Jurkat, Clone E6-1 (cell line): ENCODE data around the gene ADAMTS12. TPM values are rescaled to one million over a fixed set of nuclear protein-coding genes. Genes with fewer than 3 reads are reported as not detected.

Experiments used
- DNase-seq: peaks from one replicate; pipeline ENCODE4 v3.0.0-alpha.2; 2011; ENCODE audit warnings: low read depth, low spot score
- H3K4me3 ChIP-seq: 2 replicates; pipeline ENCODE4 v1.5.1; 2011; ENCODE audit warnings: mild to moderate bottlenecking, low read length, control low read depth, moderate library complexity
- polyA plus RNA-seq: library from polyadenylated mRNA; unstranded; fragments of >200 nt; gene quantifications from one replicate; pipeline ENCODE4 v1.2.1, GENCODE V29; 2012; ENCODE audit warnings: missing spikeins; ENCODE audit not compliant: insufficient read length, insufficient read depth

The ADAMTS12 gene, protein sequence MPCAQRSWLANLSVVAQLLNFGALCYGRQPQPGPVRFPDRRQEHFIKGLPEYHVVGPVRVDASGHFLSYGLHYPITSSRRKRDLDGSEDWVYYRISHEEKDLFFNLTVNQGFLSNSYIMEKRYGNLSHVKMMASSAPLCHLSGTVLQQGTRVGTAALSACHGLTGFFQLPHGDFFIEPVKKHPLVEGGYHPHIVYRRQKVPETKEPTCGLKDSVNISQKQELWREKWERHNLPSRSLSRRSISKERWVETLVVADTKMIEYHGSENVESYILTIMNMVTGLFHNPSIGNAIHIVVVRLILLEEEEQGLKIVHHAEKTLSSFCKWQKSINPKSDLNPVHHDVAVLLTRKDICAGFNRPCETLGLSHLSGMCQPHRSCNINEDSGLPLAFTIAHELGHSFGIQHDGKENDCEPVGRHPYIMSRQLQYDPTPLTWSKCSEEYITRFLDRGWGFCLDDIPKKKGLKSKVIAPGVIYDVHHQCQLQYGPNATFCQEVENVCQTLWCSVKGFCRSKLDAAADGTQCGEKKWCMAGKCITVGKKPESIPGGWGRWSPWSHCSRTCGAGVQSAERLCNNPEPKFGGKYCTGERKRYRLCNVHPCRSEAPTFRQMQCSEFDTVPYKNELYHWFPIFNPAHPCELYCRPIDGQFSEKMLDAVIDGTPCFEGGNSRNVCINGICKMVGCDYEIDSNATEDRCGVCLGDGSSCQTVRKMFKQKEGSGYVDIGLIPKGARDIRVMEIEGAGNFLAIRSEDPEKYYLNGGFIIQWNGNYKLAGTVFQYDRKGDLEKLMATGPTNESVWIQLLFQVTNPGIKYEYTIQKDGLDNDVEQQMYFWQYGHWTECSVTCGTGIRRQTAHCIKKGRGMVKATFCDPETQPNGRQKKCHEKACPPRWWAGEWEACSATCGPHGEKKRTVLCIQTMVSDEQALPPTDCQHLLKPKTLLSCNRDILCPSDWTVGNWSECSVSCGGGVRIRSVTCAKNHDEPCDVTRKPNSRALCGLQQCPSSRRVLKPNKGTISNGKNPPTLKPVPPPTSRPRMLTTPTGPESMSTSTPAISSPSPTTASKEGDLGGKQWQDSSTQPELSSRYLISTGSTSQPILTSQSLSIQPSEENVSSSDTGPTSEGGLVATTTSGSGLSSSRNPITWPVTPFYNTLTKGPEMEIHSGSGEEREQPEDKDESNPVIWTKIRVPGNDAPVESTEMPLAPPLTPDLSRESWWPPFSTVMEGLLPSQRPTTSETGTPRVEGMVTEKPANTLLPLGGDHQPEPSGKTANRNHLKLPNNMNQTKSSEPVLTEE (N-terminal part only)
- not detected for polyA plus RNA-seq

DNA sequence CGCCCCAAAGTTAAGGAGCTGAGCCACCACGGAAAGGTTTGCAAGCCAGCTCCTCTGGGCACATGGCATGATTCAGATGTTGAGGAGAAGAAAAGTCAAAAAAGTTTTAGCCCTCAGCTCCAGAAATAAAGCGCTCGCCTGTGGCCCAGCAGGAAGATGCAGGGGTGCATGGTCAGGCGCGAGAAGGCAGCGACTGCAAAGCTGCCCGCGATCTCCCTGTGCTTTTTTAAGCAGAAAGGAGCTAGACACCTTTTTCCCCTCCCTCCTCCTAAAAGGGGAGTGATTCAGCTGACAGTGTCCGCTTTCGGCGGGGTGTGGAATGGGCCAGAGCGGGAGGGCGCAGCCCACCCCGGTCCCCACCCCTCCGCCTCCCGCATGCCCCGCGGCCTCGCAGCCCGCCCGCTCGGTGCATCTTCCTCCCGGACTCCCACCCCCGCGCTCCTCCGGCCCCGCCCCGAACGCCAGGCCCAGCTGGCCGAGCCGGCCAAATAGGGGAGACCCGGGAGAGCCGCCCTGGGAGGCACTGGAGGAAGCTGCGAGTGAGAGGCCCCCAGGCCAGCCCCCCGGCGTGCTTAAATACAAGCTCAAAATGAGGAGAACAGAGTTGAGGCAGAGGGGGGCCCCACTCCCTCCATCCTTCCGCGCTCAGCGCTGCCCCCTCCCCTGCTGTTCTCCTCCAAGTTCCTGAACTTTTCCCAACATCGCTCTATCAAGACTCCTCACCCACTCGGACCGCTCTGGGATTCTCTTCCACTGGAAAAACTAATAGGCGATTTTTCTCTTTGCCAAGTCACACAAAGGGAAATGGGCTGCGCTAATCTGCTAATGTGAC is at the start of gene ADAMTS12:
TSS of gene ADAMTS12 (minus strand) at position 203 of the 832 bp plus-strand sequence. CDS start at position 69, 134 bp downstream.
- DNase-seq = no peak
- H3K4me3 ChIP-seq = no peak within 1 kb of the TSS

DNA sequence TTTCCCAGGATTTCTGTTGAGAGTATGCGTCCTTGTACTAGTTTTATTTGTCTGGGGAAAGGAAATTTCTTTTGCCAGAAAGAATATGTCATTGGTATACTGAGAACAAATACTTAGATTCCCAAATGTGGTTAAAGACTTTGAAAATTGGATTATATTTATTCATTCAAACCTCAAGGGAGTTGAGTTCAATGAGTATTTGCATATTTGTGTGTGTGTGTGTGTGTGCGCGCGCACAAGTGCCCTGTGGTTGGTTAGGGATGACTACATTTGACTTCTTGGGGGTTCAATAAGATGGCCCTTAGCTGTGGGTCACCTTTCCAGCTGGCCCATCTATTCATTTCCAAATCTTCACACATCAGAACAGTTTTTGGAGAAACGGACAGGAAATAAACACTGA is 49.3 kb upstream of the ADAMTS12 start:
- DNase-seq = no peak
- H3K4me3 ChIP-seq = no peak overlapping the region

DNA sequence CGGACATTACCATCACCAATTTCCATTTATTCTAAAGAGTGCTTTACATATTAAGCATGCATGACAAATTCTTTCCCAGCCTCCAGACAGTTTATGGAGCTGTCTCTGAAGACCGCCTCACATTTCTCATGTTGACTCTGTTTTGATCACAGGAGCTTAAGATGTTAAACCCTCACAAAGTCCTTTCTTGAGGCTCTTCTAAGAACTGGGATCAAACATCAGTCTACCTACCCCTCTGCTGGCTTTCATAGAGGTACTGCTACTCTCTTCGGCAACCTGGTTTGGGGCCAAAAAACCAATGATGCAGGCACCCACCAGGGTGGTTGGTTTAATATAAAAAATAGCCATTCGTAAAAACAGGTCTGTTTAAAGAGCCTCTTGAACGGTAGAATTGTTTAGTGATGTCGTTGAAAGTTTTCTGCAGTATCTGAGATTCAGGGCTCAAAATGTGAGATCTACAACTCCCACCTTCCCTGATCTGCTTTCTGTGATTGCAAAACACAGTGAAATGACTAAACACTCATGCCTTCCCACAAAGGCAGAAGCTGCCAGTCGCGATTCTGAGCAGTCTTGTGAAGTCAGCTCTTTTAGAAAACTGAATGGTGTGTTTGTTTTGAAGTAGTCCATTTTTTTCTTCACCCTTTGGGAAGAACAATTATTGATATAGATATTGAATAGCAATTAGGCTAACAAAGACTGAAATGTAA is 47.9 kb upstream of the ADAMTS12 start:
- DNase-seq = no peak
- no peak overlapping the region for H3K4me3 ChIP-seq

DNA sequence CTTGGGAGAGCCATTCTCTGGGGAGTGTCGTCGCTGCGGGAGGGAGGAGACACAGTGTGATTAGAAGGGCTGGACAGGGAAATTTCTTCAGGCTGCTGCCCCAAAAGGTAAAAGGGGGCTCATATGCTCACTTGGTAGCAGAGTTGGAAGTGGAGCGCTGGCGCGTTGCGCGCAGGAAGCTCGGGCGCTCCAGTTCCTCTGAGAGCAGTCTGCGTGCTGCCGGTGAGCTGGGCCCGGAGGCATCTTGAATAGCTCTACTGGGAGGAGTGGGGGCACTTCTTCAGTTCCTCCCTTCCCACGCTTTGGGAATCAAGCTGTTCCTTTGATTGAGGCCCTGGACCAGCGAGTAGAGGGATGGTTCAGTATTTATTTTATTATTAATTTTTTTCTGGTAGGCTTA is 47.1 kb upstream of the ADAMTS12 start:
- no peak overlapping the region for H3K4me3 ChIP-seq
- no peak for DNase-seq

DNA sequence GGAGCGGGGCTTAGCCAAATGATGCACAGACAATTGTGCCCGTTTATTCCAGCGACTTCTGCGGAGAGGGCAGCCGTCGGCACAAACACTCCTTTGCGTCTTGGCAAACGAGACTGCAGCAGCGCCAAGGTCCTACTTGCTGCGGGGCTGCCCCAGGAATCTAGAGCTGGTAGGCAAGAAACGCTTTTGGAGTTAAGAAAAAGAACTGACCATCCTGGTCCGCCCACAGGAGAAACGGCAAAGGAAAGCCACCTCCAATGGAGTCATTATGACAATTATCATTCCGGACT is 46.7 kb upstream of the ADAMTS12 start:
- DNase-seq = no peak
- H3K4me3 ChIP-seq = no peak overlapping the region

DNA sequence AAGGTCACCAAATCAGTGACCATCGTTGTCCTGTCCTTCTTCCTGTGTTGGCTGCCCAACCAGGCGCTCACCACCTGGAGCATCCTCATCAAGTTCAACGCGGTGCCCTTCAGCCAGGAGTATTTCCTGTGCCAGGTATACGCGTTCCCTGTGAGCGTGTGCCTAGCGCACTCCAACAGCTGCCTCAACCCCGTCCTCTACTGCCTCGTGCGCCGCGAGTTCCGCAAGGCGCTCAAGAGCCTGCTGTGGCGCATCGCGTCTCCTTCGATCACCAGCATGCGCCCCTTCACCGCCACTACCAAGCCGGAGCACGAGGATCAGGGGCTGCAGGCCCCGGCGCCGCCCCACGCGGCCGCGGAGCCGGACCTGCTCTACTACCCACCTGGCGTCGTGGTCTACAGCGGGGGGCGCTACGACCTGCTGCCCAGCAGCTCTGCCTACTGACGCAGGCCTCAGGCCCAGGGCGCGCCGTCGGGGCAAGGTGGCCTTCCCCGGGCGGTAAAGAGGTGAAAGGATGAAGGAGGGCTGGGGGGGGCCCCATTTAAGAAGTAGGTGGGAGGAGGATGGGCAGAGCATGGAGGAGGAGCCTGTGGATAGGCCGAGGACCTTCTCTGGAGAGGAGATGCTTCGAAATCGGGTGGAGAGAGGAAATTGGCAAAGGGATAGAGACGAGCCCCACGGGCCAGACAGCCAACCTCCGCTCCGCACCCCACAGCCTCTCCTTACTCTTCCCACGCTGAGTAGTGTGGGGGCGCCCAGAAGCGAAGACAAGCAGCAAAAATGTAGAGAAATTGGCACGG is 46.1 kb upstream of the ADAMTS12 start:
- no peak for DNase-seq
- H3K4me3 ChIP-seq = no peak overlapping the region

DNA sequence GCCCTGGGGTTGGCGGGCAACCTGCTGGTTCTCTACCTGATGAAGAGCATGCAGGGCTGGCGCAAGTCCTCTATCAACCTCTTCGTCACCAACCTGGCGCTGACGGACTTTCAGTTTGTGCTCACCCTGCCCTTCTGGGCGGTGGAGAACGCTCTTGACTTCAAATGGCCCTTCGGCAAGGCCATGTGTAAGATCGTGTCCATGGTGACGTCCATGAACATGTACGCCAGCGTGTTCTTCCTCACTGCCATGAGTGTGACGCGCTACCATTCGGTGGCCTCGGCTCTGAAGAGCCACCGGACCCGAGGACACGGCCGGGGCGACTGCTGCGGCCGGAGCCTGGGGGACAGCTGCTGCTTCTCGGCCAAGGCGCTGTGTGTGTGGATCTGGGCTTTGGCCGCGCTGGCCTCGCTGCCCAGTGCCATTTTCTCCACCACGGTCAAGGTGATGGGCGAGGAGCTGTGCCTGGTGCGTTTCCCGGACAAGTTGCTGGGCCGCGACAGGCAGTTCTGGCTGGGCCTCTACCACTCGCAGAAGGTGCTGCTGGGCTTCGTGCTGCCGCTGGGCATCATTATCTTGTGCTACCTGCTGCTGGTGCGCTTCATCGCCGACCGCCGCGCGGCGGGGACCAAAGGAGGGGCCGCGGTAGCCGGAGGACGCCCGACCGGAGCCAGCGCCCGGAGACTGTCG is 45.4 kb upstream of the ADAMTS12 start:
- no peak overlapping the region for H3K4me3 ChIP-seq
- no peak for DNase-seq

DNA sequence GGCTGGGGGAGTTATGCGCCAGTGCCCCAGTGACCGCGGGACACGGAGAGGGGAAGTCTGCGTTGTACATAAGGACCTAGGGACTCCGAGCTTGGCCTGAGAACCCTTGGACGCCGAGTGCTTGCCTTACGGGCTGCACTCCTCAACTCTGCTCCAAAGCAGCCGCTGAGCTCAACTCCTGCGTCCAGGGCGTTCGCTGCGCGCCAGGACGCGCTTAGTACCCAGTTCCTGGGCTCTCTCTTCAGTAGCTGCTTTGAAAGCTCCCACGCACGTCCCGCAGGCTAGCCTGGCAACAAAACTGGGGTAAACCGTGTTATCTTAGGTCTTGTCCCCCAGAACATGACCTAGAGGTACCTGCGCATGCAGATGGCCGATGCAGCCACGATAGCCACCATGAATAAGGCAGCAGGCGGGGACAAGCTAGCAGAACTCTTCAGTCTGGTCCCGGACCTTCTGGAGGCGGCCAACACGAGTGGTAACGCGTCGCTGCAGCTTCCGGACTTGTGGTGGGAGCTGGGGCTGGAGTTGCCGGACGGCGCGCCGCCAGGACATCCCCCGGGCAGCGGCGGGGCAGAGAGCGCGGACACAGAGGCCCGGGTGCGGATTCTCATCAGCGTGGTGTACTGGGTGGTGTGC is 44.7 kb upstream of the ADAMTS12 start, which contains the start of gene RXFP3:
TSS of gene RXFP3 (plus strand) at position 6 of the 636 bp plus-strand sequence. CDS start at position 361, 355 bp downstream.
- DNase-seq = no peak
- H3K4me3 ChIP-seq = no peak within 1 kb of the TSS

DNA sequence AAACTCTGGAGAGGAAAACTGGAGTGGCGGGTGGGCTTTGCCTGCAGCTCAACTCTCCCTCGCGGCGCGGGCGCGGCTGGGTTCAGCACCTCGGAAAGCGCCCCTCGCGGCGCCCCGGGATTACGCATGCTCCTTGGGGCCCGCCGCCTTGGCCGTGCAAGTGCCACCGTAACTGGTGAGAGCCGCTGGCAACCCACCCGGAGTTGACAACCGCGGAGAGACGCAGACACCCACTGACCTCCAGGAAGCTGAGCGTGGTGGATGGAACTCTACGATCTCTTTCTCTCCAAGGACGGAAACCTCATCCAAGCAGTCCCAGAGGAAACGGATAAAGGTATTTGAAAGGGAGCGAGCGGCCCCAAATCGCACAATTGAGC is 44.2 kb upstream of the ADAMTS12 start:
- H3K4me3 ChIP-seq = no peak overlapping the region
- DNase-seq = peak; percentile 30

DNA sequence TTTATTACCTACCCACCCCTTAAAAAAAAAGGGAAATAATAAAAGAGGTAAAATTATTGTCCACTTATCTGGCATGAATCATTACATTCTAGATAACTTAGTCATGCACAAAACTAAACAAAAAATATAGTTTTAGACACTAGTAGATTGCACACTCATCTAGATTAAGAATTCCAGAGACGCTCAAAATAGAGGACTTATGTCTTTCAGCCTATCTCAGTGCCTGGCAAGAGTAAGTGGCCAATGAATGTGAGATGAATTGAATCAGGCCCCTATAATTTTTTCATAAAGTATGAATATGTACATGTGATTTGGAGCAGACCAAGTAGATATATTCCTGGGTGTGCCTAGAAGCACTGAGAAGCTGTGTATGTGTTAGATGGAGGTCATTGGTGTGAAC is 42.4 kb upstream of the ADAMTS12 start:
- no peak for DNase-seq
- H3K4me3 ChIP-seq = no peak overlapping the region

DNA sequence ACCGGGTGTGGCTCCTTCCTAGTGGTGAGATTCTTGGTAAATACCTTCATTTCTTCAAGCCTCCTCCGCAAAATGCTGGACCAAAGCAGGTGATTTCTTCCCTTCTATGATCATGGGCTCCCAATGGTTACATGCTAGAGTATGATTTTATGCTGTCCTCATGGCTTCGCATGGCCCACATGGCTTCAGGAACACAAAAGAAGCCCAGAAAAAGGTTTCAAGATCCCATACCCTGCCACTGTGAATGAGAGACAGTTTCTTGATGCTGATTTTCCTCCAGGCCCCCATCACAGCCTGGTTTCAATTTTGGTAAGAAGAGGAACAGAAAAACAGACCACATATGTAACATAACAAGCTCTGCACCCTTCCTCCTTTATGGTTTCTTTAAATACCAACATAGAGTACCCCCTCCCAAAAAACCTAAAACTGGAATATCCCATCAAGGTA is 42.0 kb upstream of the ADAMTS12 start:
- DNase-seq = no peak
- H3K4me3 ChIP-seq = no peak overlapping the region

DNA sequence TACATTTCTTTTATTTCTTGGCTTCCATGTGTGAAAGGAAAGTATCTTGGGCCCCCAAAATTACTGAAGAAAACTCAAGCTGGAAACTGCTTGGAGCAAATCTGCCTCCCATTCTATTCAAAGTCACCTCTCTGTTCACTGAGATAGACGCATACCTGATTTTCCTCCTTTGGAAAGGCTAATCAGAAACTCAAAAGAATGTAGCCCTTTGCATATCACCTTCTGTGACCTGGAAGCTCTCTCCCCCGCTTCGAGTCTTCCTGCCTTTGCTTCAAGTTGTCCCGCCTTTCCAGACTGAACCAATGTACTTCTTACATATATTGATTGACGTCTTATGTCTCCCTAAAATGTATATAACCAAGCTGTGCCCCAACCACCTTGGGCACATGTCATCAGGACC is 39.3 kb upstream of the ADAMTS12 start:
- no peak for DNase-seq

DNA sequence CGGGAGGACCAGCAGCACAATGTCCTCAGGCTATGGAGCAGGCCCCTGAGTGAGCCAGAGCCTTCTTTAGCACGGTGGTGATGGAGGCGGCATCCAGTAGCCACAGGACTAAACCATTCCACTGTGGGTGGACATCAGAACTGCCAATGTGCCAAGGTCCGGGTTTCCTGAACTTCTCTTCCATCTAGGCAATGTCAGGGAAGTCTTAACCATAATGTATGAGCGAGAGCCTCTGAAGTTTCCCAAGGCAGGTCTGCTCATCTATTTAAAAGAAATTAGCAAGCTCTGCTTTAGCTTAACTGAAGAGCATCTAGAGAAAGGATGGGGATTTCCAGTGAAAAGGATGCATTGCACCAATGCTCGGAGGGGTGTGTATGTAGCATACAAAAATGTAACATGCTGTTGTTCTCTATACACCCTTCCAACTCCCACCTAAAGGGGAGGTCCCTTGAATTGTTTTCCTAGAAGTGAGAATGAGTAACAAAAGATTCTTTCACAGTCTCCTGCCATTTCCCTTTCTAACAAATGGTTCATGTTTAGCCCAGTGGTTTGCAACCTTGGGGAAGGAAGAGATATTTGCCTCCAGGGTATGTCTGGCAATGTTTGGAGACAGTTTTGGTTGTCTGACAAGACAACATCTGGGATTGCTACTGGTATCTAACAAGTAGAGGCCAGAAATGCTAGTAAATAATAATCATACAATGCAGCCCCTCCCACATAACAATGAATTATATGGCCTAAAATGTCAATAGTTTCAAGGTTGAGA is 38.3 kb upstream of the ADAMTS12 start:
- no peak for DNase-seq
- H3K4me3 ChIP-seq = no peak overlapping the region

More for the DNA sequence above, 39.3 kb upstream of the ADAMTS12 start:
- H3K4me3 ChIP-seq = no peak overlapping the region

DNA sequence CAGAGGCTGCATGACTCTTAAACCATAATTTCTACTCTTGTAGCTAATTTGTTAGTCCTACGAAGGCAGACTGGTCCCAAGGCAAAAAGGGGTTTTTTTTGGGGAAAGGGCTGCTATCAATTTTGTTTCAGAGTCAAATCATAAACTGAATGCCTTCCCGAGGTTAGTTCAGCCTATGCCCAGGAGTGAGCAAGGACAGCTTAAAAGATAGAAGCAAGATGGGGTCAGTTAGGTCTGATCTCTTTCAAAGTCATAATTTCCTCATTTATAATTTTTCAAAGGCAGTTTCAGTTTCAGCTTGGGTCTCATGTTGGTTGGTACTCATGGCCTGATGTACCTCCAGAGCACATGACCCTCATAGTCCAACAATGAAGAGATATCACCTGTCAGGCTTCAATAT is 36.5 kb upstream of the ADAMTS12 start:
- DNase-seq = no peak
- H3K4me3 ChIP-seq = no peak overlapping the region

DNA sequence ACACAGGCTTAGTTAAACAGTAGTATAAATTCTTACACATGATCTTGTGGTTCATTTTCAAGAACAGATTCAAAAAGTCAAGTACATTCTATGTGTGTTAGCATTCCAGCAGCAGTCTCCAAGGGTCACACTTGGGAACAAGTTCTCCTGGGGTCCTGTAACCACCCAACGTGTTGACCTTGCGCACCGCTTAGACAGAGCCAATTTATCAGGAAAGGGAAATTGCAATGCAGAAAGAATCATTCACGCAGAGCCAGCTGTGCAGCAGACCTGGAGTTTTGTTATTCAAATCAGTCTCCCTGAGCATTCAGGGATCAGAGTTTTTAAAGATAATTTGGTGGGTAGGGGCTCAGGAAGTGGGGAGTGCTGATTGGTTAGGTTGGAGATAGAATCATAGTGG is 35.9 kb upstream of the ADAMTS12 start:
- DNase-seq = no peak
- no peak overlapping the region for H3K4me3 ChIP-seq

DNA sequence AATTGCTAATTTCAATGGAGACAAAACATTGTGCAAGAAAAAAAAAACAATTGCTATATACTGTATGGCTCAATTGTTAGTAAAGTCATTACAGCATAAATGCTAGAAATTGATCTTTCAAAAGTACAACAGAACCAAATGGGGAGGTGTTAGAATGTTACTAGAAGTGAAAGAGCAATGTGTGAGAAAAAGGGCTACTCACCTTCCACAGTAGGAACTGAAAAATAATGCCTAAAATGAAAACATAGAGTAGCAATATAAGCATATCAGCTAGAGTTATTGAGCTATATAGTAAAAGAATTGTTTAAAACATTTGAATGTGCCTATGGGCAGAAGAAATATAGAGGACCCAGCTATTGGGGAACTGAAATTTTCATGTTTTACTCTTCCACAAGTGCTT is 33.5 kb upstream of the ADAMTS12 start:
- no peak for DNase-seq
- H3K4me3 ChIP-seq = no peak overlapping the region
